CD4-positive, alpha-beta T cell treated with Interferon gamma for 1 hour (primary cell): Measurements from ENCODE around the gene ZNF284.
A peak's percentile ranks its signal among the peaks of the same experiment; 100 is the strongest.

Experiments
- DNase-seq: peaks from one replicate; pipeline ENCODE4 v3.0.0-alpha.2; 2020

ZNF284 gene

DNA sequence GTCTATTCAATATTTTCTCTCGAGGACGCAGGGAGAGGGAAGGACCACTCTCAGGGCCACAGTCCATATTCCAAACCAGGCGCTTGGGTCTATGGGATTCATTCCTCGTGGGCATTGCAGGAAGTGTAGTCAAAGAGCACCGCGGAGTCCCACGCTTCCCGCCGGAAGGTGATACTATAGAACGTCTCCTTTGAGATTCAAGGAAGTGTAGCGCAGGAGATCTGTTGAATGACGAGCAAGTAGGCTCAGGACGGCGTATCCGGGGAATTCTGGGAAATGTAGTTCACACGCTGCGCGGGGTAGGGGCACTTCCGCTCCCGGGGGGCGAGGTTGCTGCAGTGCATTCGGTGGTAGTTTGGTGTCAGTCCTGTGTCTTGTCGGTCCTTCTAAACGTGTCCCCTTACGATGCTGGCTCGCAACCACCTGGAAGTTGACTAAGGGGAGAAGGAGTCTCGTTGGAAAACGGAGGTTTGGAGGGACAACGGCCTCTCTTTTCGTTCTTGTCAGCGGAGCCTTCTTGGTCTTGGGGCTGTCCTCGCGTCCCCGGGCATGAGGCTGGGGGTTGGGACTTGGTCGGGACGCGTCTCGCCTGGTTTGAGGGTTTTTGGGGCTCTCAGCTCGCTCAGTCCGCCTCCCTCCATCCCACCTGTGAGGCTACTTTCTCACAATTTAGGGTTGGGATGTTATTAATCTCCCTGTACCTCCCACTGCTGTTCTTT is at the start of gene ZNF284:
Gene ZNF284, plus strand, starts transcription at position 336 of the 719 bp plus-strand sequence. CDS start 4,231 bp downstream, outside the sequence.
- DNase-seq: peak; percentile 88

GRCh38 chr19:44024900-44025216 is 47.1 kb upstream of the ZNF284 start:
- no peak for DNase-seq

- DNase-seq: peak; percentile 81
Measured at GRCh38 chr19:44025217-44025936, 46.6 kb upstream of the ZNF284 start, which contains the start of gene ZNF222. TSS of gene ZNF222 (plus strand) at chr19:44025379. CDS start at chr19:44025437, 58 bp downstream.

DNA sequence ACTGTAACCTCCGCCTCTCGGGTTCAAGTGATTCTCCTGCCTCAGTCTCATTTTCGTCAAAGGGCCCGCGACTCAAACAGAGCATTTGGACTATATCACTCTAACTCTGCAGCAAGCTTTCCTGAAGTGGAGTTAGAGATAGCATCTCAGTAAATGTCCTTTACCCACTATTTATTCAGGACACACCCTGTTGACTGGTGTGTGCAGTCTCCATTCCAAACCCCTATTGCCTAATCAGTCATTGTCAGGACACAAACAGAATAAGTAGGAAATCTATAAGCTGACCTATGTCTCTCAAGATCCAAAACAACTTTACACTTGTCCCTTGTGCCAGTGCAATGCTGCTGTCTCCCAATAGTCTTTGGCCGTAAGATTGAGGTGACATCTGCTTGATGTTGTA is 45.3 kb upstream of the ZNF284 start:
- no peak for DNase-seq

DNA sequence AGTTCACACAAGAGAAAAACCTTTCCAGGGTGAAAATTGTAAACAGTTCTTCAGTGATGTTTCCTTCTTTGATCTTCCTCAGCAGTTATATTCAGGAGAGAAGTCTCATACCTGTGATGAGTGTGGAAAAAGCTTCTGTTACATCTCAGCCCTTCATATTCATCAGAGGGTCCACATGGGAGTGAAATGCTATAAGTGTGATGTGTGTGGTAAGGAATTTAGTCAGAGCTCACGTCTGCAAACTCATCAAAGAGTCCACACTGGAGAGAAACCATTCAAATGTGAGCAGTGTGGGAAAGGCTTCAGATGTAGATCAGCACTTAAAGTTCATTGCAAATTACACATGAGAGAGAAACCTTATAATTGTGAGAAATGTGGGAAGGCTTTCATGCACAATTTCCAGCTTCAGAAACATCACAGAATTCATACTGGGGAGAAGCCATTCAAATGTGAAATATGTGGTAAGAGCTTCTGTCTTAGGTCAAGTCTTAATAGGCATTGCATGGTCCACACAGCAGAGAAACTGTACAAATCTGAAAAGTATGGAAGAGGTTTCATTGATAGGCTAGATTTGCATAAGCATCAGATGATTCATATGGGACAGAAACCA is 39.9 kb upstream of the ZNF284 start:
- no peak for DNase-seq

GRCh38 chr19:44042147-44042546 is 29.8 kb upstream of the ZNF284 start:
- DNase-seq: no peak

DNA sequence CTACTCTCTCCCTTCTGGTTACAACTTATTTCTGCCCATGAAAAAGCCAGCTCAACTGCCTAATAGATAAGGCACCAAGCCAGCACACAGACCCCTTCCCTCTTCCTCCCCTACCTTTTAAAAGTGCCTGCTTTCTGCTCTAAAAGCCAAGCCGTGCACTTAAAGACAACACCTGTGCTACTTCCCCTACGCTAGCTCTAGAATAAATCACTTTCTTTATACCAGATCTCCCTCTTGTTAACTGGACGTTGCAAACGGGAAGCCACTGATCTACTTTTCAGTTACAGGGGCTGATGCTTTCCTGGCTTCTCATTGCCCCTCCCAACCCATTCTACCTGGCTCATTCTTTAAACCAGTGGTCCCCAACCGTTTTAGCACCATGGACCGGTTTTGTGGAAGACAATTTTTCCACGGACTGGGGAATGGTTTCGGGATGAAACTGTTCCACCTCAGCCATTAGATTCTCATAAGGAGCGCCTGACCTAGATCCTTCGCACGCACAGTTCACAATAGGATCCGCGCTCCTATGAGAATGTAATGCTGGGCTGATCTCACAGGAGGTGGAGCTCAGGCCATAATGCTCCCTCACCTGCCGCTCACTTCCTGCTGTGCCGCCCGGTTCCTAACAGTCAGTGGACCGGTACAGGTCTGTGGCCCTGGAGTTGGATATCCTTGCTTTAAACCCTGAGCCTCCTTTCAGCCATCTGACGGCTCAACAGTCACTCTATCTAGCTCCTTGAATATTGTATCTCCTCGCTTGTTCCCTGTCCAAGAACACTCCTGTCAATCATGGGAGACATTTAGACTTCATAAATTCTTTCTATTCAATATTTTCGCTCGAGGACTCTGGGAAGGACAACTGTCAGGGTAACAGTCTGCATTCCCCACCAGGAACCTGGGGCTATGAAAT is 21.0 kb upstream of the ZNF284 start:
- DNase-seq: peak; percentile 18

DNA sequence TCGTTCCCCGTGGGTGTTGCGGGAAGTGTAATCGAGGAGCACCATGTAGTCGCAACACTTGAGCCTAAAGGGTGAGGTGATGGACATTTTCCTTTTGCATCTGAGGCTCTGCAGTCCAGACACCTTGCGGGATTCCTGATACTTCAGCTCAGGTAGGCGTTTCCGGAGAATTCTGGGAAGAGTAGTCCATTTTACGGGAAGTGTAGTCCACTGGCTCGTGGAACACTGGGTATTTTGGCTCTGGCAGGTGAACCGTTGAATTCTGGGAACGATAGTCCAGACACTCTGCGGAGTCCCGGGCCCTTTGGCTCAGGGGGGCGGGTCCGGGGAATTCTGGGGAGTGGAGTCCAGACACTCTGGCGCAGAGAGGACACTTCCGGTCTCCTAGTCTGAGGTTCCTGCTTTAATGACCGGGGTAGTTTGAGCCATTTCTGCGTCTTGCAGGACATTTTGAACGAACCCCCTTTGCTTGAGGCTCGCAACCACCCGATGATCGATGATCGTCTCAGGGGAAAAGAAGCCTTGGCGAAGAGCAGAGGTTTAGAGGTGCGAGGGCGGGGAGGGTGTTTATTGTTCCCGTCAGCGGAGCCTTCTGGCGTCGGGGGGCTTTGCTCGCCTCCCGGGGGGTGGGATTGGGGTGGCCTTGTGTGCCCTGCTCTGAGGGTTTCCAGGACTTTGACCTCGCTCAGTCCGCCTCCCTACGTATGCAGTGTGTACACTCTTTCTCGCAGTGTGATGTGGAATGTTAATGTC is 20.1 kb upstream of the ZNF284 start, which contains the start of gene ZNF223:
Gene ZNF223, plus strand, starts transcription at position 387 of the 753 bp plus-strand sequence. CDS start 3,141 bp downstream, outside the sequence.
- peak; percentile 68 for DNase-seq

DNA sequence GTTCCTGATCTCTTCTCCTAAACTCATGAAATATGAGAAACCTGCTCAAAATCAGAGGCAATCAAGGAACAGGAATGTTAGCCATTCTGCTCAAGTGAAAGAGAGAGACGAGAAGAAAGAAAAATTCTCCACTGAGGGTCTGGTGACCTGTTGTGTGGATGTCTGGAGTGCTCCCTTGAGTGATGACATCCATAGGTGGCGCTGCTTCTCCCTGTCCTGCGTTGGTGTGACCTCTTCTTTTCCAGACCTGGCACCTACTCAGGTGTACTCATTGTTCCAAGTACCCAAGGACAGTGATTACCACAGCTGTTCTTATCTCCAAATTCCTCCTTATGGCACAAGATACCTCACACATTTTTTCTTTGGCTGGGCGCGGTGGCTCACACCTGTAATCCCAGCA is 16.1 kb upstream of the ZNF284 start:
- no peak for DNase-seq

DNA sequence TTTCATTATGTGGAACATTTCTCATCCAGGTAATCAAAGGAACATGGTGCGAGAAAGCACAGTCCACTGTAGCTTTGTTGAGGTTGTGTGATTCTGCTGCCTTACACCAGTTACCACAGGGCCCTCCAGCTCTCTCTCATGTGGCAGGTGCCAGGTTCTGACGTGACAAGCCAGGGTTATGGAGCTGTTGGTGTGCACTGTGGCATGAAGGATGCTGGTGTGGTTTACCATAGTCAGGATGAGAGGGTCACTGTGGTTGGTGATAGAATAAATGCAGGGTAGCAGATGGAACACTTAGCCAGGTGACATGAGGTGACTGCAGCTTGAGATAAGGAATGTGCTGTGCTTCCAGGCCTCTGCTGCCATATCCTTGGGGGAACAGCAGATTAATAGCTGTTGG is 12.7 kb upstream of the ZNF284 start:
- no peak for DNase-seq

GRCh38 chr19:44061038-44061437 is 10.9 kb upstream of the ZNF284 start:
- DNase-seq: no peak

DNA sequence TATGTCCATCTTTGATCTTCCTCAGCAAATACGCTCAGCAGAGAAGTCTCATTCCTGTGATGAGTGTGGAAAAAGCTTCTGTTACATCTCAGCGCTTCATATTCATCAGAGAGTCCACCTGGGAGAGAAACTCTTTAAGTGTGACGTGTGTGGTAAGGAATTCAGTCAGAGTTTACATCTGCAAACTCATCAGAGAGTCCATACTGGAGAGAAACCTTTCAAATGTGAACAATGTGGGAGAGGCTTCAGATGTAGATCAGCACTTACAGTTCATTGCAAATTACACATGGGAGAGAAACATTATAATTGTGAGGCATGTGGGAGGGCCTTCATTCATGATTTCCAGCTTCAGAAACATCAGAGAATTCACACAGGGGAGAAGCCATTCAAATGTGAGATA is 5.7 kb upstream of the ZNF284 start:
- no peak for DNase-seq

GRCh38 chr19:44069415-44069814 is 2.5 kb upstream of the ZNF284 start:
- no peak for DNase-seq

DNA sequence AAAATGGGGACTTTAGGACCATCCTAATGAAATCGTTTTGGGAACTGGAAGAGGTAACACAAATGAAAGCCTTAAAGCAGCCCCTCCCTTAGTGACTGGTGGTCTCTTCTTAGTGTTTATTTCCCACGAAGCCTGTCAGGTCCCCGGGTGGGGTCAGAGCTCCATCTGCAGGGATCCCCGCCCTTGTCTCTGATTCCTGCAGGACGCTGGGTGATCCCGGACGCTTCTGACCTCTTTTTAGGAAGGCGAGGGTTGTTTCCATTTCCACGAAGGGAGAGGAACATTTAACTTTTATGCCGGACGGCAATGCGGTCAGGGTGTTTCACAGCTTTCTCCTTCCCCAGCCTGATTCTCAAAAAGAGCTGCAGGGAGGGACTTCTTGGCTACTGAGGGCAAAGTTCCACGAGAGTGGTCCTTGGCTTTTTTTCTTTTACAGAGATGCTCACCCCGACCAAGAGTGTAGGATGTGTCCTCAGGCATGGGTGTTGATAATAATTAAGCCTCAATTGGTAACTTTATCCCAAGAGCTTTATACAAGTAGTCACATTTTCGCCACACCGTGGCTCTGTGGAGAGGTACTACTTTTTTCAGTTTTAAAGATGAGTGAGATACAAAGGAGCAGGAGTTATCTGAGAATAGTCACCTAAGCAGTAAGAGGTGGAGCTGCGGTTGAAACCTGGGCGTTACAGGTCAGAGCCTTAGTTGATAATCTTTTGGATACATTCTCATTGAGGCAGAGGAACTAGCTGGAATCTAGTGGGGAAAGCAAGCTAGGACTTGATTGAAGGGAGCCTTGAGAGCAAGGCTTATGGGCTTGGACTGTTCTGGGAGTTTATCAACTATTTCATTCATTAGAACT is 813 bp downstream of the ZNF284 start:
- no peak for DNase-seq

DNA sequence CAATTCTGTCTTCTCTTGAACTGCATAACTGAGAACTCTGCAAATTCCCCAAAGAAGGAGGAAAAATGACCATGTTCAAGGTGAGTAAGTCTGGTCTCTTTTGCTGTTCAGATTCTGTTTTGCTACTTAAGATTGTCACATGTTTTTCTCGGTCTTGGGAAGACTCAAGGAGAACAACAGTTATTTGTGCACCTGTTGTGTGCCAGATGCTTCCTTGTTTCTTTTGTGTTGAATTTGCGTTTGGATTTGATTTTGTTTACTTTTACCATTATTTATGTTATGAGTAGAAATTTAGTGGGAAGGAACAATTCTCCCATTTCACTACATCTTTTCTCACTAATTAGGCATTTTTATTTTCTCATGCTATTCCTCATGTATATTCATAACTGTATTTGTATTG is 4.4 kb downstream of the ZNF284 start:
- no peak for DNase-seq

- no peak for DNase-seq
Measured at GRCh38 chr19:44092108-44092507, 20.1 kb downstream of the ZNF284 start.

- peak; percentile 84 for DNase-seq
Measured at GRCh38 chr19:44093931-44094765, 22.2 kb downstream of the ZNF284 start, which contains the start of gene ZNF224. TSS of gene ZNF224 (plus strand) at chr19:44094361. CDS start at chr19:44097874, 3,513 bp downstream.

GRCh38 chr19:44107751-44108150 is 35.8 kb downstream of the ZNF284 start:
- no peak for DNase-seq

GRCh38 chr19:44109458-44109857 is 37.5 kb downstream of the ZNF284 start:
- DNase-seq: no peak

DNA sequence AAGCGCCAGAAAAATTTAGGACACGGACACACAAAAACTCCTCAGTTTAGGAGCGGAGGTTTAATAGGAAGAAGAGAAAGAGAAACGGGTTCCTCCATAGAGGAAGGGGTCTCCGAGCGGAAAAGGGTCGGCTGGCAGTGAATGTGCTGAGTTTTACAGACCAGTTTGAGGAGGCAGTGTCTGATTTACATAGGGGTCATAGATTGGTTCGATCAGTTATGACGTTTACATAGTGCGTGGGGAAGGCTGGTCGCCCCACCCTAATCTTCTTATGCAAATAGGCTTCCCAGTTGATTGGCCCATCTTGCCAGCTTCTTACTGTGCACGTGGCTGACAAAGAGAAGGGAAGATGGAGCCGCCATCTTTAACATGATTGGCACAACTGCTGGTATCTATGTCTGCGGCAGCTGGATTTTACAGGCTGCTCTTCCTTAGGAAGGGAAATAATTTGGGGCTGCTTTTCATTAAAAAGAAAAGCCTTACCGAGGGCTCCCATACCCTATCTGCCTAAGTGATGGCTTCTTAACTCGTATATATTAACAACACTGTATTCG is 40.0 kb downstream of the ZNF284 start:
- DNase-seq: no peak
